GM18951 (cell line): ENCODE results near the gene AMER3.
"Not testable (repeated sequence)": the region's sequence is repeated elsewhere in the genome, so short reads cannot be mapped to it uniquely, and the experiment has no call there.

ENCODE experiments used
- POLR2A ChIP-seq: IDR thresholded peaks from 4 replicates; pipeline ENCODE4 v1.6.1; 2011; ENCODE audit warnings: mild to moderate bottlenecking; ENCODE audit not compliant: insufficient read length, insufficient read depth; ENCODE audit errors: extremely low read depth
- in situ Hi-C: fragments of 300-500 bp; cut with MboI; formaldehyde crosslinking; loops from one replicate; pipeline ENCODE4 v1.12.0; 2022; ENCODE audit warnings: low sequenced_read_pairs, mixed read lengths, inconsistent platforms; ENCODE audit not compliant: unreplicated experiment

The AMER3 gene, protein sequence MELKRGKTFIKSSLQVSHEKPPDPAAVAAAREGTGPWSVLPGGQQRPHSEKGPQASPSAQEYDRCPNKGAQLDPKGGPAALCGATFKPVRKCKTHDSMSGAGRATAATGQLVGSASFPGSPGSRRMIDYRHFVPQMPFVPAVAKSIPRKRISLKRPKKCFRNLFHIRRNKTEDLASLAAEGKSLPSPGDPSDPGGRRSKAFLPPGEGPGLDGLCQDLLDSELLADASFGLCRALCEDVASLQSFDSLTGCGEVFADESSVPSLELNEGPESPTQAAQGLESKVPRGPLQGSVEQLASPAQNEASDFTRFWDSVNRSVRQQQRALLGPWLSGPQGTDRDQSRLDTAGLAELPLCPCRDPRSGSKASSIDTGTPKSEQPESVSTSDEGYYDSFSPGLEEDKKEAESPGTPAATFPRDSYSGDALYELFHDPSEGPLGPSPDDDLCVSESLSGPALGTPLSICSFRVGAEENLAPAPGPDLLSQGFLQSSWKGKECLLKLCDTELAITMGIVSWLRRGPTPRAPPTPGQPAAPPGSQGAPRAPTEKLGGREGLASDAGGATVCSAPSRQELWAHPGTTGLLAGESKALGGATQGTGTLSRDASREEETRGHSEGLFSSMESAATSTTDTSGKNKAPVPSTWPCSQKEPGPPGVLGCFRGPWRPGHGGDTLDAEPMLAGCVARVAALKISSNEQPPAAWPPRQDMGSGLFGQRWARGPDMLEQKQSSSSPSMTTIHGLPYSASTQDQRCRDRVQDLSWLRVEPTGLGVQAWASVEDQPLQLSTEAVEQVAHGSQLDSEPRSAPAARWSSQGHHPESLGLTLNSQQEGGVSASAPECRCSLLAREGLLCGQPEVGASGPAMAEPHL

GRCh38 chr2:130755256-130756052 lies at the start of gene AMER3:
Gene AMER3 (plus strand): TSS chr2:130755540. CDS start chr2:130762073, 6,533 bp downstream.
- in situ Hi-C loops = no loop called here
- no peak for TF ChIP-seq POLR2A

- in situ Hi-C loops = not testable (repeated sequence)
Observed at GRCh38 chr2:130714795-130715194, 40.5 kb upstream of the AMER3 start.

GRCh38 chr2:130720036-130720435 lies 35.3 kb upstream of the AMER3 start:
- no peak for TF ChIP-seq POLR2A
- in situ Hi-C loops = no loop called here

GRCh38 chr2:130720528-130720927 lies 34.8 kb upstream of the AMER3 start:
- no peak for TF ChIP-seq POLR2A
- in situ Hi-C loops = no loop called here

- TF ChIP-seq POLR2A = no peak
- in situ Hi-C loops = no loop called here
Observed at GRCh38 chr2:130724455-130724854, 30.9 kb upstream of the AMER3 start.

DNA sequence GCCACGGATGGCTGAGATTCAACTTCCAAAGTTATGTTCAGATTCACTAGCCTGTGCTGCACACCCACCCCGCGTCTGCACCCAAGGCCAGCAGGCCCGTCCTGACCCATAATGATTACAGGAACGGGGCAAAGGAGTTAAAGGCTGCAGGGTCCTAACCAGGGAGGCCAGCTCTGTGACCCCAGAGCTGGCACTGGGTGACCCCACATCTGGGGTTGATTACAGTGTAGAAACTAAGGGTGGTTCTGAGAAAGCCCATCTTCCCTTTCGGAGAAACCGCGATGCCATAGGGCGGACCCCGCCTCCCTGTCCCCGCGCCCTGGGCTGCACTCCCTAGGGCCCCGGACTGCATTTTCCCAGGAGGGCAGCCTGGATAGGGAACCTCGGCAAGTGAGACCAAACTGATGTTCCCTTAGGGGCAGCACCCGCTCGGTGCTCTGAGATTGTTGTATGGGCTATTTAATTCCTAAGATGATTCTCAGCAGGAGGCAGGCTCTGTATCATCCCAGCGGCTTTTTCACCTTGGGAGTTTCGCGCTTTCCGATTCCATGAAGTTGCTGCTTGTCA lies 28.6 kb upstream of the AMER3 start:
- in situ Hi-C loops = no loop called here
- TF ChIP-seq POLR2A = no peak

DNA sequence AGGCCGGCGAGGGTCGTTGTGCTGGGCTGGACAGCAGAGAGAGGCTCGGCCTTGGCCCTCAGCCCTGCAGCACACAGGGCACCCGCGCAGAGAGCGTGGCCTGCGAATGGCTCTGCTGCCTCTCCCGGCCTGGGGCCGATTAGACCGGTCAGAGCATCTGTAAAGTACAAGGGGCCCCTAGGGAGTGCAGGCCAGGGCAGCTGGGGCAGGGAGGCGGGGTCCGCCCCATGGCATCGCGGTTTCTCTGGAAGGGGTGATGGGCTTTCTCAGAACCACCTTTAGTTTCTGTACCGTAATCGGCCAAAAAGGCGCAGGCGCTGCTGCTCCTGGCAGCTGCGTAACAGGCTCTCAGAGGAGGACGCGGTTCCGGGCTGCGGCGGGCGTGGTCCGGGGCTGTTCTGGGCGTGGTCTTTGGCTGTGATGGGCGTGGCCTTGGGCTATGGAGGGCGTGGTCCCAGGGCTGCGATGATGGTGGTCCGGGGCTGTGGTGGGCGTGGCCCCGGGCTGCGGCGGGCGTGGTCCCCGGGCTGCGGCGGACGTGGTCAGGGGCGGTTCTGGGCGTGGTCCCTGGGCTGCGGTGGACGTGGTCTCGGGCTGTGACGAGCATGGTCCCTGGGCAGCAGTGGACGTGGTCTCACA lies 27.9 kb upstream of the AMER3 start:
- TF ChIP-seq POLR2A = peak; percentile 40
- in situ Hi-C loops = no loop called here

GRCh38 chr2:130728007-130728454 lies 27.3 kb upstream of the AMER3 start:
- TF ChIP-seq POLR2A = no peak
- in situ Hi-C loops = no loop called here

DNA sequence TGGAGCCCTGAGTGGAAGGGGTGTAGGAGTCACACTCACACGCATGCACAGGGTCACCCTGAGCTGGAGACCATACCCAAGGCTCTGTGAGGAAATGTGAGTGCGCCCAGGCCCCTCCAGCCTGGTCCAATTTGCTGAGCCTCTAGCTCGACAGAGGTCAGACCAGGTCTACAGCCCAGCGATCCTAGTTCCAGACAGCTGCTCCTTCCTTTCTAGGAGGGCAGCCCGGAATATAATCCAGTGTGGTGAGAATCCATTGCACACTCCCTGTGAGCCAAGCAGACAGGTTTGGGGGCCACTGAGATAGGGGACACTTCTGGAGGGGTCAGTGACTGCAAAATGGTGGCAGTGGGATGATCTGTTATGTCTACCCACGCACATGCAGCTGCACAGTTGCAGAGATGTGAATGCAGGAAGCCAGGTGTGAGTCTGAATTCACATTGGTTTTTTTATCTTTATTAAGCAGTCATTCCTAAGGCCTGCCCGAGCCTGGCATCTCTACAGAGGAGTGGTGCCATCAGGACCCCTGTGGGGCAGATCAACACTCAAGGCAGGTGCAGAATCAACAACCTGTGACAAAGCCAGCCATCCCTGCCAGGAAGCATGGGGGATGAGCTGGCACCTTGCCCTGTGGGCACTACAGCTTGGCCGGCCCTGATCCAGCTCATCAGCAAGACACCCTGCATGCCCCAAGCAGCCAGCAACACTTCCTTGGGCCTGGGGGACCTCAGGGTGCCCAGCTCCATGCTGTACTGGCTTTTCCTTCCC lies 26.6 kb upstream of the AMER3 start, which contains the start of gene GPR148:
Gene GPR148 (plus strand): TSS at position 522 of the 768 bp plus-strand sequence. CDS start 82 bp downstream, at position 604.
- TF ChIP-seq POLR2A = no peak
- in situ Hi-C loops = no loop called here

DNA sequence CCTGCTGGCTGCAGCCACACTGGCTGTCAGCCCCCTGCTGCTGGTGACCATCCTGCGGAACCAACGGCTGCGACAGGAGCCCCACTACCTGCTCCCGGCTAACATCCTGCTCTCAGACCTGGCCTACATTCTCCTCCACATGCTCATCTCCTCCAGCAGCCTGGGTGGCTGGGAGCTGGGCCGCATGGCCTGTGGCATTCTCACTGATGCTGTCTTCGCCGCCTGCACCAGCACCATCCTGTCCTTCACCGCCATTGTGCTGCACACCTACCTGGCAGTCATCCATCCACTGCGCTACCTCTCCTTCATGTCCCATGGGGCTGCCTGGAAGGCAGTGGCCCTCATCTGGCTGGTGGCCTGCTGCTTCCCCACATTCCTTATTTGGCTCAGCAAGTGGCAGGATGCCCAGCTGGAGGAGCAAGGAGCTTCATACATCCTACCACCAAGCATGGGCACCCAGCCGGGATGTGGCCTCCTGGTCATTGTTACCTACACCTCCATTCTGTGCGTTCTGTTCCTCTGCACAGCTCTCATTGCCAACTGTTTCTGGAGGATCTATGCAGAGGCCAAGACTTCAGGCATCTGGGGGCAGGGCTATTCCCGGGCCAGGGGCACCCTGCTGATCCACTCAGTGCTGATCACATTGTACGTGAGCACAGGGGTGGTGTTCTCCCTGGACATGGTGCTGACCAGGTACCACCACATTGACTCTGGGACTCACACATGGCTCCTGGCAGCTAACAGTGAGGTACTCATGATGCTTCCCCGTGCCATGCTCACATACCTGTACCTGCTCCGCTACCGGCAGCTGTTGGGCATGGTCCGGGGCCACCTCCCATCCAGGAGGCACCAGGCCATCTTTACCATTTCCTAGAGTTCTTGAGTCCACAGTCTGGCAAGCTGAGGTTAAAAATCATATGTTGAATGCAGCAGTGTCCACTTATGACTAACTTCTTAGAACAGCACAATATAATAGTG lies 25.7 kb upstream of the AMER3 start:
- no peak for TF ChIP-seq POLR2A
- in situ Hi-C loops = no loop called here

- in situ Hi-C loops = not testable (repeated sequence)
Observed at GRCh38 chr2:130732257-130732656, 23.1 kb upstream of the AMER3 start.
